Activated gamma-delta T cell treated with Interleukin-2 at 50 U/mL for 16 hours (primary cell): ENCODE results near the gene RPL13.
"Not testable (repeated sequence)": the region's sequence is repeated elsewhere in the genome, so short reads cannot be mapped to it uniquely, and the experiment has no call there.

Source experiments
- DNase-seq: peaks from one replicate; pipeline ENCODE4 v3.0.0-alpha.2; 2020

Gene RPL13

DNA sequence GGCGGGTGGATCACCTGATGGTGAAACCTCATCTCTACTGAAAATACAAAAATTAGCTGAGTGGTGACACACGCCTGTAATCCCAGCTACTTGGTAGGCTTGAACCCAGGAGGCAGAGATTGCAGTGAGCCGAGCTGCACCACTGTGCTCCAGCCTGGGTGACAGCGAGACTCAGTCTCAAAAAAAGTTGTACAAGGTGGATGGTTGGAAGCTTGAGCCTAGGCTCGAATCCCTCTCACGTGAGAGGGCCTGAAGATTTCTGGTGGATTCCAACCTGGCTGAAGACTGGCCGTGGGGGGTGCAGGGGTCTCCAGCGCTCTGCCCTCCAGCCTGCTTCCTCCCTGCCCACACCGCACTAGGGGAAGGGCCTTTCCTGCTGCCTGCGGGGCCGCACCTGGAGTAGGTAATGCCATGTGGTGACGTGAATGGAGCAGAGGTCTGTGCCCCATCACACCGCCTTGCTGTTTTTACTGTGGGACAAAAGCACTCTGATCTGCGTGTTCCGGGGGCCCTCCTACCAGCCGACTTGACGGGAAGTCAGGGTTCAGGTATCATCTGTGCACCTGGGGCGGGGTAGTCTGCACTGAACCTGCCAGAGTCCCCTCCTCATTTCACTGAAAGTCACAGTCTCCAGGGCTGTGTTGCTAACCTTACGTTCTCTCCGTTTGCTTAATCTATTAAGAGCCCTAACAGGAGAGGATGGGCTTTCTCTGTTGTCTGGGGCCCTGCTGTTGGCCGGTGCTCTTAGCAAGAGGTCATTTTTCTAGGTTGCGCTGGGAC, 4.2 kb downstream of the RPL13 start:
- no peak for DNase-seq

- no peak for DNase-seq
Observed at GRCh38 chr16:89565256-89565505, 4.7 kb downstream of the RPL13 start.

- peak; percentile 31 for DNase-seq
Observed at GRCh38 chr16:89565506-89566372, 5.3 kb downstream of the RPL13 start.

GRCh38 chr16:89567656-89568594, 7.4 kb downstream of the RPL13 start:
- DNase-seq: no peak

GRCh38 chr16:89569506-89570341, 9.2 kb downstream of the RPL13 start:
- DNase-seq: no peak

- DNase-seq: no peak
Observed at GRCh38 chr16:89570342-89570923, 10.0 kb downstream of the RPL13 start.

DNA sequence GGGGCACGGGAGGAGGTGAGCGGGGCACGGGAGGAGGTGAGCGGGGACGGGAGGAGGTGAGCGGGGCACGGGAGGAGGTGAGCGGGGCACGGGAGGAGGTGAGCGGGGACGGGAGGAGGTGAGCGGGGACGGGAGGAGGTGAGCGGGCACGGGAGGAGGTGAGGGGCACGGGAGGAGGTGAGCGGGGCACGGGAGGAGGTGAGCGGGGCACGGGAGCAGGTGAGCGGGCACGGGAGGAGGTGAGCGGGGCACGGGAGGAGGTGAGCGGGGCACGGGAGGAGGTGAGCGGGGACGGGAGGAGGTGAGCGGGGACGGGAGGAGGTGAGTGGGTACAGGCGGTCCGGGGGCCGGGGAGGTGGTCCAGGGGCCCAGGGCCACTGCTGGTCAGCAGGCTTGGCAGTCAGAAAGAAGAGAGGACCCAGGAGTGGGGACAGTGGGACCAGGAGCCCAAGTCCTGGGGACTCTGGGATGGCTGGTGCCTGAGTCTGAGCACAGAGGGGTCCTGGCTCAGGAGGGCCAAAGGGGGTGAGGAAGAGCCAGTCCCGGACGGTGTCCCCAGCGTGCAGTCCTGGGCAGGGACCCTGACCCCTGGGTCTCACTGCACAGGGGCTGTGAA, 10.6 kb downstream of the RPL13 start:
- DNase-seq: not testable (repeated sequence)

DNA sequence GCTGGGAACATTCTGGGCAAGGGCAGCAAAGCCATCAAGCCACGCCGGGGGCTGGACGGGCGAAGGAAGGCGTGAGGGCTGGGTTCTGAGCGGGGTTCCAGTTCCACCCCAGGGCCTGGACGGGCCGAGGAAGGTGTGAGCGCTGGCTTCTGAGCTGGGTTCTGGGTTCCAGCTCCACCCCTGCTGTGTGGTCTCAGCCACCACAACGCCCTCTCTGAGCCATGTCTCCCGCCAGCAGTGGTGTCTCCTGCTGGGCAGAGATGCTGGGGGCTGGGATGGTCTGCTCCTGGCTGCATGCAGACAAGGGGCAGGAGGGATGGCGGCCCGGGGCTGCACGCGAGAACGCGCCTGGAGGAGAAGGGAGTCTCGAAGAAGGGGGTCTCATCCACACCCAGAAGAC, 11.2 kb downstream of the RPL13 start:
- no peak for DNase-seq

- no peak for DNase-seq
Observed at GRCh38 chr16:89572073-89572484, 11.6 kb downstream of the RPL13 start.

DNA sequence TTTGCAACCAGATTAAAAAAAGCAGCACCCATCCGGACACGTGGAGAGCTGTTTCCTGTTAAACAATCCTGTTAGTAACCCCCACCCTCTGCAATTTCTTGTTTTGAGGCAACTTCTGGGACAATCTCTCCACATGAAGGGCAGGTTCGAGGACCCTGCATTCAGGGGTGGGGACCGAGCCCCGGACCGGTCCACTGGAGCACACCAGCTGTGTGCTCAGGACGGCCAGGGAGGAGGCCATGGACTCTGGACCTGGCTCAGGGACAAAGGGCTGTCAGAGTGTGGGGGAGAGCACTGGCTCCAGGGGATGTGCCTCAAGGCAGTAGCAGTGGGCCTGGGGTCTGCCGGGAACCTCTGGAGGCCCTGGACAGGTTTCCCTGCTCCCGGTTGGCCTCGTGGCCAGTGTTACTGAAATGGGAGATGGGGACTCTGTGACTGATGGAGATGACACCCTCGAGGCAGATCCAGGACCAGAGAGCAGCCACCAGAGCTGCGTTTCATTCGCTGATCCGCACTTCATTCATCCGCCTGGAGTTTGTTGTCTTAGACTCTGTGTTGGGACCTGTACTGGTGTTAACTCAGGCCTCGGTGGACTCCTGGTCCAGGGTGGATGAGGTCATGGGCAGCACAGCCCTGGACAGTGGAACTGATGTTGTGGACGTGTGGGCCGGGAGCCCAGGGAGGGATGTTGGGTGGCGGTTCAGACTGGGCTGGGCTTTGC, 12.2 kb downstream of the RPL13 start:
- DNase-seq: no peak

GRCh38 chr16:89573826-89574680, 13.6 kb downstream of the RPL13 start:
- no peak for DNase-seq

GRCh38 chr16:89574681-89575246, 14.3 kb downstream of the RPL13 start:
- DNase-seq: peak; percentile 54

GRCh38 chr16:89575247-89576152, 15.0 kb downstream of the RPL13 start, which contains the start of gene CPNE7:
TSS of gene CPNE7 (plus strand) at chr16:89575758. CDS start at chr16:89575898, 140 bp downstream.
- no peak for DNase-seq

DNA sequence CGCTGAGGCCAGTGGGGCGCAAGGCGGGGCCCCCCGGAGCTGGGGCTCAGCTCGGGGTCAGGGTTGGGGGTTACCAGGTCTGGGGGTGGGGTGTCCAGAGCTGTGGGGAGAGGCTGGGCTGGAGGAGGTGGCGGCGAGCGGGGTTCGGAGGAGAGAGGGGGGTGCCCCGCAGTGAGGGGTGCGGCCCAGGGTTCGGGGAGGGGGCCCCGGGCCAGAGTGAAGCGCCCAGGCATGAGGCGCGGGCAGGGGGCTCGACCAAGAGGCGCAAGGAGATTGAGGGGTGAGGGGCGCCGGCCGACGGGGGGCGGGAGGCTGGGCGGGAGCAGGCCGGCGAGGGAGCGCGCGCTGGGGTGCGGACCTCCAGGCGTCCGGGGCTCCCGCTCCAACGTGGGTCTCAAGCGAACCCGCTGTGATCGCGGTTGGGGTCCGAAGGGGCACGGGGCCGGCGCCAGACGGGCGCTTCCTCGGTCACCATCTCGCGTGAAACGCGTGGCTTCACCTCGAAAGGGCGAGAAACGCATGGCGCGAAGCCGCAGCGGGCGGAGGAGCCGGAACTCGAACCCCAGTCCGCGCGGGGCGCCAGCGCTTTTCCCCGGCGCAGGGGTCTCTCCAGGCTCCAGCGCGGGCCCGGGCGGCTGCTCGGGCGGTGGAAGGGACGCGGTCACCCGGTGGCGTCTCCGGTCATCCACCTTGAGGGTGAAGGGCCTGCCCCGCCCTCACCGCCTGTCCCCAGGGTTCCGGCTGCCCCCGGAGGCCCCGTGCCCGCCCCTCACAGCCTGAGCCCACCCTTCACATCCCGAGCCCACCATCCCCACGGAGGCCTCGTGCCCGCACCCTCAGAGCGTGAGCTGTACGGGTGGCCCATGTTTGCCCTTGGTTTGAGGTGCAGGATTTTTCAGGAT, 15.9 kb downstream of the RPL13 start:
- DNase-seq: no peak

- DNase-seq: no peak
Observed at GRCh38 chr16:89577055-89577759, 16.7 kb downstream of the RPL13 start.

GRCh38 chr16:89579351-89579750, 18.9 kb downstream of the RPL13 start:
- no peak for DNase-seq
